HepG2 (cell line): ENCODE measurements around the gene LRRC51. TPM values are rescaled to one million over a fixed set of nuclear protein-coding genes. Genes with fewer than 3 reads are reported as not detected.

Experiments
- BCLAF1 ChIP-seq: fragments of 450-650 bp; IDR thresholded peaks from 2 replicates; pipeline ENCODE4 v1.6.1; 2017; ENCODE audit warnings: mild to moderate bottlenecking
- CAMTA2 ChIP-seq: sonication (generic); formaldehyde crosslinking; IDR thresholded peaks from 2 replicates; pipeline ENCODE4 v1.4.0; 2020; ENCODE audit warnings: mild to moderate bottlenecking, missing genetic modification reagents, borderline replicate concordance
- CREB3 ChIP-seq: sonication (generic); formaldehyde crosslinking; IDR thresholded peaks from 2 replicates; pipeline ENCODE4 v1.5.0; 2020; ENCODE audit warnings: missing genetic modification reagents
- CSRNP2 ChIP-seq: sonication (generic); formaldehyde crosslinking; conservative IDR thresholded peaks from 2 replicates; pipeline ENCODE4 v1.8.0; 2022; ENCODE audit warnings: low read depth, missing genetic modification reagents
- FOXP1 ChIP-seq, 2 experiments: fragments of 450-650 bp in 1 of 2; IDR thresholded peaks; 2 replicates each; pipeline ENCODE4 v1.6.1; 2017 to 2018; ENCODE audit warnings: antibody characterized with exemption in 1 of 2
- MBD4 ChIP-seq: IDR thresholded peaks from 2 replicates; pipeline ENCODE4 v1.6.1; 2012; ENCODE audit warnings: low read length, inconsistent platforms, borderline replicate concordance
- PCBP2 ChIP-seq: fragments of 200-400 bp; formaldehyde crosslinking; optimal IDR thresholded peaks from 2 replicates; pipeline ENCODE3; 2018; ENCODE audit warnings: low read length, low read depth; ENCODE audit not compliant: poor library complexity, severe bottlenecking
- REL ChIP-seq: sonication (generic); formaldehyde crosslinking; conservative IDR thresholded peaks from 2 replicates; pipeline ENCODE4 v1.8.0; 2022; ENCODE audit warnings: mild to moderate bottlenecking, missing genetic modification reagents, moderate library complexity
- SIX4 ChIP-seq: sonication (generic); formaldehyde crosslinking; IDR thresholded peaks from 2 replicates; pipeline ENCODE4 v1.4.0; 2020; ENCODE audit warnings: missing genetic modification reagents
- SNAI1 ChIP-seq: sonication (generic); formaldehyde crosslinking; IDR thresholded peaks from 2 replicates; pipeline ENCODE4 v1.5.0; 2020; ENCODE audit warnings: mild to moderate bottlenecking, missing genetic modification reagents, borderline replicate concordance
- SNRNP70 ChIP-seq: fragments of 200-400 bp; formaldehyde crosslinking; IDR thresholded peaks from 2 replicates; pipeline ENCODE4 v1.6.1; 2017; ENCODE audit warnings: mild to moderate bottlenecking, low read depth, low read length, moderate library complexity
- TCF12 ChIP-seq, 2 experiments: fragments of 450-650 bp in 1 of 2; sonication (generic) in 1 of 2; formaldehyde crosslinking in 1 of 2; IDR thresholded peaks; 2 replicates each; pipeline versions ENCODE4 v1.6.1 to v1.8.0; 2017 to 2022; ENCODE audit warnings: antibody characterized with exemption in 1 of 2, mild to moderate bottlenecking in 1 of 2, missing genetic modification reagents in 1 of 2, moderate library complexity in 1 of 2
- ZBED4 ChIP-seq: sonication (generic); formaldehyde crosslinking; IDR thresholded peaks from 2 replicates; pipeline ENCODE4 v1.4.0; 2020; ENCODE audit warnings: missing genetic modification reagents, borderline replicate concordance
- ZBTB37 ChIP-seq: sonication (generic); formaldehyde crosslinking; IDR thresholded peaks from 2 replicates; pipeline ENCODE4 v1.4.0; 2020; ENCODE audit warnings: mild to moderate bottlenecking, missing genetic modification reagents
- ZFP37 ChIP-seq: sonication (generic); formaldehyde crosslinking; IDR thresholded peaks from 2 replicates; pipeline ENCODE4 v1.4.0; 2020; ENCODE audit warnings: missing genetic modification reagents, borderline replicate concordance
- ZNF234 ChIP-seq: sonication (generic); formaldehyde crosslinking; conservative IDR thresholded peaks from 2 replicates; pipeline ENCODE4 v1.5.1; 2020; ENCODE audit warnings: mild to moderate bottlenecking, missing genetic modification reagents
- ZNF782 ChIP-seq: sonication (generic); formaldehyde crosslinking; IDR thresholded peaks from 2 replicates; pipeline ENCODE4 v1.4.0; 2020; ENCODE audit warnings: missing genetic modification reagents, mild to moderate bottlenecking, borderline replicate concordance
- polyA plus RNA-seq, 8 experiments: library from polyadenylated mRNA; depleted of rRNA in 3 of 8; stranded (reverse) in 7 of 8; unstranded in 1 of 8; fragments of >200 nt; fragmentation: Illumina TruSeq in 4 of 8; extraction: Trizol in 4 of 8; gene quantifications; 2 replicates each; pipeline versions ENCODE4 v1.2.1 to v1.2.3, GENCODE V29; 2011 to 2016; ENCODE audit warnings: low read depth in 4 of 8, missing spikeins in 1 of 8, mixed read lengths in 1 of 8; ENCODE audit not compliant: insufficient read depth in 1 of 8
- total RNA-seq, 5 experiments: library from RNA; depleted of rRNA; stranded (reverse); fragments of >200 nt; fragmentation: Illumina TruSeq; extraction: Trizol; gene quantifications; 2 replicates each; pipeline ENCODE4 v1.2.3, GENCODE V29; 2016; ENCODE audit warnings: low read depth in 1 of 5

LRRC51 gene
- total and polyA plus RNA-seq, 2 of the 13 experiments (the other 11 are each of a cell fraction or from before 2014, with no cell fraction given), result 5.3 to 6.0 TPM

GRCh38 chr11:72040491-72041363 lies 39.9 kb upstream of the LRRC51 start (continued):
- TF ChIP-seq CSRNP2 (no peak), MBD4 (no peak), ZNF782 (CRISPR knock-in tag) (no peak), ZBED4 (no peak), SNAI1 (no peak), TCF12 (IDR thresholded peaks at IDR 0.05) (no peak), TCF12 (CRISPR knock-in tag; IDR thresholded peaks at IDR 0.05) (no peak), SNRNP70 (no peak), CREB3 (CRISPR knock-in tag) (no peak), ZNF234 (CRISPR knock-in tag) (no peak), PCBP2 (no peak), ZFP37 (CRISPR knock-in tag) (no peak), SIX4 (CRISPR knock-in tag) (0 out of 2 replicates have a peak, but pooled peaks have one; percentile 13), ZBTB37 (CRISPR knock-in tag) (no peak), CAMTA2 (CRISPR knock-in tag) (no peak), REL (CRISPR knock-in tag) (no peak), FOXP1 (IDR thresholded peaks at IDR 0.05) (no peak), FOXP1 (CRISPR knock-in tag; IDR thresholded peaks at IDR 0.05) (peak; percentile 67), BCLAF1 (no peak)
